Kidney (tissue), 14 donors: ENCODE measurements around the gene MACROD2. TPM values are rescaled to one million over a fixed set of nuclear protein-coding genes. Genes with fewer than 3 reads are reported as not detected.
A peak's percentile ranks its signal among the peaks of the same experiment; 100 is the strongest.

Experiments
- DNase-seq, 5 donors: peaks; one replicate each; pipeline ENCODE4 v3.0.0-alpha.2; 2013 to 2020
- FAIRE-seq: peaks from 2 replicates; lab custom pipeline; 2012; peaks lifted over from hg19 to GRCh38; lab: Jason Lieb, UNC
- H3K27ac ChIP-seq, 2 donors: one replicate each; pipeline ENCODE4 v1.7.0; 2013; ENCODE audit warnings: low read depth in 2 of 2, low read length in 2 of 2, inconsistent platforms in 1 of 2
- H3K27me3 ChIP-seq: one replicate; pipeline ENCODE4 v1.7.1; 2013; ENCODE audit warnings: low read length, inconsistent platforms; ENCODE audit not compliant: control insufficient read depth, insufficient read depth
- H3K36me3 ChIP-seq, 3 donors: one replicate each; pipeline versions ENCODE4 v1.7.0 to v1.7.1; 2013; ENCODE audit warnings: low read length in 3 of 3, control low read depth in 1 of 3, inconsistent platforms in 1 of 3; ENCODE audit not compliant: insufficient read depth in 3 of 3, control insufficient read depth in 2 of 3
- H3K4me1 ChIP-seq, 3 donors: one replicate each; pipeline versions ENCODE4 v1.7.0 to v1.7.1; 2013; ENCODE audit warnings: low read length in 3 of 3, inconsistent platforms in 1 of 3, low read depth in 1 of 3; ENCODE audit not compliant: control insufficient read depth in 2 of 3, insufficient read depth in 2 of 3
- H3K4me3 ChIP-seq, 3 donors: one replicate each; pipeline versions ENCODE4 v1.7.0 to v1.8.1; 2013; ENCODE audit warnings: low read length in 3 of 3, control low read depth in 1 of 3, inconsistent platforms in 1 of 3
- H3K9ac ChIP-seq, 3 donors: one replicate each; pipeline versions ENCODE4 v1.7.0 to v1.7.1; 2013; ENCODE audit warnings: low read length in 3 of 3, control low read depth in 1 of 3, inconsistent platforms in 1 of 3
- H3K9me3 ChIP-seq, 3 donors: one replicate each; pipeline versions ENCODE4 v1.7.0 to v1.7.1; 2013; ENCODE audit warnings: low read length in 3 of 3, control low read depth in 1 of 3, inconsistent platforms in 1 of 3; ENCODE audit not compliant: control insufficient read depth in 2 of 3, insufficient read depth in 1 of 3
- intact Hi-C: fragments of 100-400 bp; cut with DNase I; formaldehyde crosslinking; loops from one replicate; pipeline ENCODE4 v1.11.1; 2022
- polyA plus RNA-seq: library from polyadenylated mRNA; stranded (reverse); fragments of 350-450 nt; fragmentation: Illumina TruSeq; extraction: RNeasy Lipid Tissue Mini Kit (QIAGEN cat#74804); gene quantifications from one replicate; pipeline ENCODE4 v1.2.3, GENCODE V29; 2014; ENCODE audit warnings: low read depth, low replicate concordance; ENCODE audit not compliant: insufficient read depth
- total RNA-seq: library from RNA; stranded (reverse); fragmentation: NEBNext Ultra II Directional; extraction: Animal tissue kit (Norgen Biotek cat#: 25700); gene quantifications from one replicate; pipeline ENCODE4 v1.2.1, GENCODE V29; 2021
- TF ChIP-seq, protein P1 (sequence below): IDR thresholded peaks from 3 replicates; pipeline ENCODE4 v1.5.1; 2012; ENCODE audit warnings: mild to moderate bottlenecking, moderate library complexity, borderline replicate concordance; ENCODE audit not compliant: insufficient read depth; ENCODE audit errors: extremely low read depth
- donor health status: control.
- donor health status: control.
- donor health status: control.
- donor health status: control.
- donor health status: control.
- donor health status: DM: yes; HTN: yes; CAD: no.
- donor health status: Normal renal cell carcinoma (clear cell type).

MACROD2 gene
- total and polyA plus RNA-seq, 2 donors from 2014 or later, result 3.0 to 10.0 TPM

DNA sequence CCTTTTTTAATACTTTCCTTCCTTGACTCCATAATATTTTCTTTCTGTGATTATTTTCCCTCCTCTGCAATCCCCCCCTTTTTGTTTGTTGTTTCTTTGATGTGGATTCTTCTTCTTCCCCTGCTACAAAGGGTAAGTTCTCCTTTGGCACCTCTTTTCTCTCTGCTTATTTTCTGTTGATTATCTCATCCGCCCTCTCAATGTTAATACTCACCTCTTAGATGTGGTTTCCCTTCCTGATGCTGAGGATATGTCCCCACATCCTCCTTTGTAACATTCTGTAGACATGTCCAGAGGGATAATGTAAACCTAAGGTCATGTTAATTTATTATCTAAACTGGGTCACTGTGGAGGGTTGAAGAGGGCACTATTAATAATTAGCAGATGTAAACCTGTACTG, 324.4 kb downstream of the MACROD2 start:
- Histone ChIP-seq H3K36me3 (no peaks in the 10 kb centered on the region), H3K4me3 (no peak overlapping the region), H3K9me3 (no peaks in the 10 kb centered on the region), H3K9ac (no peak overlapping the region), H3K4me1 (no peaks in the 10 kb centered on the region), H3K27me3 (no peaks in the 10 kb centered on the region), H3K27ac (no peak overlapping the region)
- FAIRE-seq (no peak), DNase-seq (no peak)
- intact Hi-C loops, result no loop called here
- TF ChIP-seq, protein P1, sequence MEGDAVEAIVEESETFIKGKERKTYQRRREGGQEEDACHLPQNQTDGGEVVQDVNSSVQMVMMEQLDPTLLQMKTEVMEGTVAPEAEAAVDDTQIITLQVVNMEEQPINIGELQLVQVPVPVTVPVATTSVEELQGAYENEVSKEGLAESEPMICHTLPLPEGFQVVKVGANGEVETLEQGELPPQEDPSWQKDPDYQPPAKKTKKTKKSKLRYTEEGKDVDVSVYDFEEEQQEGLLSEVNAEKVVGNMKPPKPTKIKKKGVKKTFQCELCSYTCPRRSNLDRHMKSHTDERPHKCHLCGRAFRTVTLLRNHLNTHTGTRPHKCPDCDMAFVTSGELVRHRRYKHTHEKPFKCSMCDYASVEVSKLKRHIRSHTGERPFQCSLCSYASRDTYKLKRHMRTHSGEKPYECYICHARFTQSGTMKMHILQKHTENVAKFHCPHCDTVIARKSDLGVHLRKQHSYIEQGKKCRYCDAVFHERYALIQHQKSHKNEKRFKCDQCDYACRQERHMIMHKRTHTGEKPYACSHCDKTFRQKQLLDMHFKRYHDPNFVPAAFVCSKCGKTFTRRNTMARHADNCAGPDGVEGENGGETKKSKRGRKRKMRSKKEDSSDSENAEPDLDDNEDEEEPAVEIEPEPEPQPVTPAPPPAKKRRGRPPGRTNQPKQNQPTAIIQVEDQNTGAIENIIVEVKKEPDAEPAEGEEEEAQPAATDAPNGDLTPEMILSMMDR, result no peak

GRCh38 chr20:14331646-14332045, 336.3 kb downstream of the MACROD2 start:
- no peaks in the 10 kb centered on the region for H3K27me3 ChIP-seq
- intact Hi-C loops, result no loop called here
- no peak overlapping the region for H3K27ac ChIP-seq
- no peak overlapping the region for H3K9ac ChIP-seq
- DNase-seq (no peak), FAIRE-seq (no peak)
- TF ChIP-seq, protein P1, result no peak
- H3K36me3 ChIP-seq, result peaks cover 4 to 8% (median 6%) of the 10 kb centered on the region in 3 donors
- H3K4me3 ChIP-seq, result peak overlapping the region; percentile 4 to 73 (median 57)
- H3K4me1 ChIP-seq, result peaks cover 0 to 3% (median 0%) of the 10 kb centered on the region in 3 donors
- H3K9me3 ChIP-seq, result no peaks in the 10 kb centered on the region

GRCh38 chr20:14332866-14333265, 337.6 kb downstream of the MACROD2 start:
- intact Hi-C loops, result no loop called here
- TF ChIP-seq, protein P1, result no peak
- FAIRE-seq (no peak), DNase-seq (peak in 2 of 5 donors; percentile 32 to 55)
- Histone ChIP-seq H3K27ac (no peak overlapping the region), H3K27me3 (no peaks in the 10 kb centered on the region), H3K36me3 (no peaks in the 10 kb centered on the region), H3K4me1 (peaks cover 0 to 3% (median 0%) of the 10 kb centered on the region in 3 donors), H3K9ac (peak overlapping the region in 2 of 3 donors; percentile 17 to 99), H3K9me3 (no peaks in the 10 kb centered on the region), H3K4me3 (peak overlapping the region; percentile 57 to 99 (median 73))

DNA sequence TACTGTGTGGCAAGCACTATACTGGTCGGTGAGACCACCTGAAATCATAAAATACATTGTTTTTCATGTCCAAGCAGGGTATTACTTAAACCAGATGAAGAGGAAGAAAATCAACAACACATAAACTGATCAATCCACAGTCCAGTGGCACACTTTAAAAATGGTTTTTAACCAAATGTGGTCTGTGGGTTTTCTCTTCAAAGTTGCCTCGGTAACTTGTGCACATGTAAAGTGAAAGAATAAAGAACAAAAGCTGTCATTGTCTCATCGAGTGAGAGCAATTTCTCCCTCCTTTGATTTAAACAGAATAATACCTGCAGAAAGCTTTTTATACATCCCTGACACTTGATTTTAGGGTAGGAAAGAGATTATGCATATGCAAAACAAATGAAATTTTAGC, 338.4 kb downstream of the MACROD2 start:
- FAIRE-seq (no peak), DNase-seq (peak in 2 of 5 donors; percentile 27 to 58)
- Histone ChIP-seq H3K36me3 (no peaks in the 10 kb centered on the region), H3K9me3 (no peaks in the 10 kb centered on the region), H3K4me1 (peaks cover 0 to 1% (median 0%) of the 10 kb centered on the region in 3 donors), H3K27me3 (no peaks in the 10 kb centered on the region), H3K4me3 (peak overlapping the region; percentile 57 to 99 (median 73)), H3K9ac (peak overlapping the region in 2 of 3 donors; percentile 17 to 99), H3K27ac (no peak overlapping the region)
- intact Hi-C loops, result no loop called here
- TF ChIP-seq, protein P1, result no peak
